GM12878 (cell line): ENCODE measurements around the gene WDR18. TPM values are rescaled to one million over a fixed set of nuclear protein-coding genes. Genes with fewer than 3 reads are reported as not detected.

Experiments
- ATAC-seq: fragments of 200-7000 bp; cut with Tn5 transposase; 3 replicates; pipeline ENCODE4 v1.9.1; 2020; ENCODE audit warnings: mild to moderate bottlenecking, moderate library complexity
- BruUV-seq: library from RNA; stranded (reverse); fragments of 400-500 nt; replicated peaks from 2 replicates; lab custom pipeline; 2021; lab: Mats Ljungman, UMichigan
- CTCF ChIA-PET: fragments of 300-600 bp; sonication (Branson Sonifier 250); formaldehyde crosslinking; extraction: SDS; loops from one replicate; lab custom pipeline; 2021; ENCODE audit warnings: inconsistent platforms; lab: Yijun Ruan, JAX
- POLR2A ChIA-PET: fragments of 350-600 bp; formaldehyde crosslinking; extraction: SDS; loops from one replicate; lab custom pipeline; 2021; ENCODE audit warnings: inconsistent platforms; lab: Charles Lee
- RAD21 ChIA-PET: fragments of 300-600 bp; sonication (Branson Sonifier 250); formaldehyde crosslinking; loops from one replicate; lab custom pipeline; 2023; ENCODE audit warnings: antibody characterized with exemption; ENCODE audit not compliant: unreplicated experiment; lab: Charles Lee
- SMC1A ChIA-PET: fragments of 300-600 bp; sonication (Branson Sonifier 250); formaldehyde crosslinking; loops from one replicate; lab custom pipeline; 2023; ENCODE audit not compliant: unreplicated experiment, uncharacterized antibody; lab: Charles Lee
- DNase-seq: peaks from one replicate; pipeline ENCODE4 v3.0.0-alpha.2; 2011; ENCODE audit warnings: low read depth, low spot score
- FAIRE-seq: peaks from 3 replicates; lab custom pipeline; 2011; peaks lifted over from hg19 to GRCh38; lab: Jason Lieb, UNC
- H2AFZ ChIP-seq: 2 replicates; pipeline ENCODE4 v1.6.0; 2011; ENCODE audit warnings: low read depth, low read length, control low read depth; ENCODE audit not compliant: control insufficient read depth
- H3K27ac ChIP-seq: 2 replicates; pipeline ENCODE4 v1.5.1; 2011; ENCODE audit warnings: control low read depth; ENCODE audit not compliant: control insufficient read depth, insufficient read depth
- H3K27me3 ChIP-seq, 2 experiments: replicated peaks in 1 of 2; 2 replicates each; pipeline versions ENCODE4 v1.6.0 to v1.6.1; 2011; ENCODE audit warnings: low read length in 1 of 2; ENCODE audit not compliant: control insufficient read depth in 2 of 2, insufficient read depth in 2 of 2
- H3K36me3 ChIP-seq, 2 experiments: 2 replicates each; pipeline ENCODE4 v1.5.1; 2011; ENCODE audit warnings: low read length in 1 of 2; ENCODE audit not compliant: control insufficient read depth in 2 of 2, insufficient read depth in 2 of 2
- H3K4me1 ChIP-seq: 2 replicates; pipeline ENCODE4 v1.6.1; 2011; ENCODE audit warnings: mild to moderate bottlenecking, low read length, moderate library complexity, mixed read lengths; ENCODE audit not compliant: control insufficient read depth, insufficient read depth
- H3K4me2 ChIP-seq: 2 replicates; pipeline ENCODE4 v1.6.0; 2011; ENCODE audit warnings: control low read depth; ENCODE audit not compliant: control insufficient read depth, insufficient read depth
- H3K4me3 ChIP-seq: fragments of 200-600 bp; sonication (generic); 2 replicates; pipeline ENCODE4 v1.5.1; 2016
- H3K79me2 ChIP-seq: 2 replicates; pipeline ENCODE4 v1.6.0; 2011; ENCODE audit warnings: low read length; ENCODE audit not compliant: control insufficient read depth, insufficient read depth
- H3K9ac ChIP-seq: 2 replicates; pipeline ENCODE4 v1.8.0; 2011; ENCODE audit warnings: low read length, control low read depth, mixed read lengths; ENCODE audit not compliant: control insufficient read depth, insufficient read depth
- H3K9me3 ChIP-seq: replicated peaks from 3 replicates; pipeline ENCODE4 v1.5.1; 2011; ENCODE audit warnings: mild to moderate bottlenecking, low read length; ENCODE audit not compliant: control insufficient read depth, insufficient read depth
- H4K20me1 ChIP-seq: 2 replicates; pipeline ENCODE4 v1.6.0; 2011; ENCODE audit not compliant: control insufficient read depth, insufficient read depth
- CEBPB ChIP-seq, 2 experiments: fragments of 150-350 bp in 1 of 2; IDR thresholded peaks; 2 replicates each; pipeline ENCODE4 v1.6.1; 2012 to 2014; ENCODE audit warnings: low read depth in 2 of 2, low read length in 2 of 2, borderline replicate concordance in 1 of 2, inconsistent platforms in 1 of 2
- DPF2 ChIP-seq: fragments of 450-650 bp; IDR thresholded peaks from 2 replicates; pipeline ENCODE4 v1.6.1; 2017; ENCODE audit warnings: mild to moderate bottlenecking
- FOXK2 ChIP-seq: fragments of 450-650 bp; IDR thresholded peaks from 2 replicates; pipeline ENCODE4 v1.6.1; 2017; ENCODE audit warnings: mild to moderate bottlenecking, moderate library complexity
- HDAC2 ChIP-seq: fragments of 200-600 bp; sonication (generic); IDR thresholded peaks from 2 replicates; pipeline ENCODE4 v1.6.1; 2017
- MYB ChIP-seq: fragments of 150-350 bp; IDR thresholded peaks from 2 replicates; pipeline ENCODE4 v1.6.1; 2014; ENCODE audit warnings: mild to moderate bottlenecking, low read depth, low read length, borderline replicate concordance
- RAD51 ChIP-seq: fragments of 450-650 bp; IDR thresholded peaks from 2 replicates; pipeline ENCODE4 v1.6.1; 2016; ENCODE audit warnings: moderate library complexity, mild to moderate bottlenecking, inconsistent platforms
- SMC3 ChIP-seq: IDR thresholded peaks from 2 replicates; pipeline ENCODE4 v1.6.1; 2011; ENCODE audit warnings: low read length, improper control_type of control experiment, borderline replicate concordance
- SUPT20H ChIP-seq: IDR thresholded peaks from 2 replicates; pipeline ENCODE4 v1.6.1; 2011; ENCODE audit warnings: low read depth, mild to moderate bottlenecking, low read length, moderate library complexity, borderline replicate concordance; ENCODE audit not compliant: control insufficient read depth
- TARDBP ChIP-seq: IDR thresholded peaks from 2 replicates; pipeline ENCODE4 v1.6.1; 2016; ENCODE audit warnings: borderline replicate concordance
- ZSCAN29 ChIP-seq: fragments of 450-650 bp; IDR thresholded peaks from 2 replicates; pipeline ENCODE4 v1.6.1; 2017; ENCODE audit warnings: mild to moderate bottlenecking, moderate library complexity
- WGBS: methylation state at CpG from one replicate; pipeline ENCODE4 v1.1.6; 2016; ENCODE audit warnings: low lambda C conversion rate; ENCODE audit not compliant: insufficient replicate concordance, insufficient coverage; ENCODE audit errors: missing lambda C conversion rate; 5-methylcytosine and 5-hydroxymethylcytosine counted together
- in situ Hi-C: fragments of 300-500 bp; cut with MboI; formaldehyde crosslinking; loops from 9 replicates; pipeline ENCODE4 v1.14.3; 2018; ENCODE audit warnings: mixed read lengths
- intact Hi-C: fragments of 100-400 bp; cut with micrococcal nuclease; formaldehyde crosslinking; loops from one replicate; pipeline ENCODE4 v1.14.2; 2022; ENCODE audit not compliant: unreplicated experiment
- polyA plus RNA-seq, 11 experiments: library from polyadenylated mRNA; depleted of rRNA in 4 of 11; unstranded in 6 of 11; stranded (reverse) in 5 of 11; fragments of >200 nt; fragmentation: Nextera tagmentation in 4 of 11; fragmentation: Illumina TruSeq in 1 of 11; extraction: Ambion mirVana in 4 of 11; extraction: Trizol in 1 of 11; gene quantifications; 1 replicate in 1 of 11; 2 replicates in 10 of 11; pipeline versions ENCODE4 v1.2.1 to v1.2.3, GENCODE V29; 2011 to 2016; ENCODE audit warnings: inconsistent platforms in 2 of 11, missing spikeins in 2 of 11, low read depth in 1 of 11
- total RNA-seq, 4 experiments: library from RNA; depleted of rRNA in 3 of 4; stranded (reverse); fragments of >200 nt in 3 of 4; fragmentation: Illumina TruSeq in 1 of 4; extraction: Trizol in 1 of 4; gene quantifications; 2 replicates each; pipeline versions ENCODE4 v1.2.1 to v1.2.3, GENCODE V29; 2013 to 2021
- TF ChIP-seq, protein P1 (sequence below): fragments of 450-650 bp; IDR thresholded peaks from 2 replicates; pipeline ENCODE4 v1.6.1; 2016; ENCODE audit warnings: mild to moderate bottlenecking
- TF ChIP-seq, protein P2 (sequence below): fragments of 450-650 bp; IDR thresholded peaks from 2 replicates; pipeline ENCODE4 v1.6.1; 2017; ENCODE audit warnings: mild to moderate bottlenecking

WDR18 gene
- total and polyA plus RNA-seq, 10 of the 15 experiments (the other 5 are each of a cell fraction or from before 2014, with no cell fraction given): 3.0 to 206 (median 62.3) TPM

- intact Hi-C loops (no loop called here), in situ Hi-C loops (loop anchor here (5.0 kb wide), 2 partner anchors 131 to 216 kb away; partner anchors contain the start of gene CFD)
- WGBS: 89% methylated on average over 14 of the region's 14 CpGs
These were observed 3.9 kb downstream of the WDR18 start for GRCh38 chr19:988081-988480.

More at GRCh38 chr19:988081-988480, 3.9 kb downstream of the WDR18 start:
- H3K4me3 ChIP-seq: no peak overlapping the region
- RAD21 ChIA-PET: no interaction called here
- H3K79me2 ChIP-seq: peaks cover 11% of the 10 kb centered on the region
- H3K9me3 ChIP-seq: no peaks in the 10 kb centered on the region
- FAIRE-seq (no peak), ATAC-seq (no peak), DNase-seq (no peak)
- CTCF ChIA-PET: interaction anchor here (1.2 kb wide), 1 partner anchor 64 kb away, joined by 3 read pairs; no protein-coding TSS in a partner anchor
- H4K20me1 ChIP-seq: no peaks in the 10 kb centered on the region
- peaks cover 4 to 15% of the 10 kb centered on the region in 2 experiments; a peak in 3 of 4 replicates for H3K36me3 ChIP-seq
- no peak for TF ChIP-seq HDAC2
- no peak for TF ChIP-seq TARDBP
- TF ChIP-seq CEBPB (IDR thresholded peaks at IDR 0.05; ENCODE audit: borderline replicate concordance in 1 of 2, low read depth in 2 of 2, low read length in 2 of 2): no peak
- no peak for TF ChIP-seq MYB
- no peak for TF ChIP-seq ZSCAN29
- TF ChIP-seq, protein P1, sequence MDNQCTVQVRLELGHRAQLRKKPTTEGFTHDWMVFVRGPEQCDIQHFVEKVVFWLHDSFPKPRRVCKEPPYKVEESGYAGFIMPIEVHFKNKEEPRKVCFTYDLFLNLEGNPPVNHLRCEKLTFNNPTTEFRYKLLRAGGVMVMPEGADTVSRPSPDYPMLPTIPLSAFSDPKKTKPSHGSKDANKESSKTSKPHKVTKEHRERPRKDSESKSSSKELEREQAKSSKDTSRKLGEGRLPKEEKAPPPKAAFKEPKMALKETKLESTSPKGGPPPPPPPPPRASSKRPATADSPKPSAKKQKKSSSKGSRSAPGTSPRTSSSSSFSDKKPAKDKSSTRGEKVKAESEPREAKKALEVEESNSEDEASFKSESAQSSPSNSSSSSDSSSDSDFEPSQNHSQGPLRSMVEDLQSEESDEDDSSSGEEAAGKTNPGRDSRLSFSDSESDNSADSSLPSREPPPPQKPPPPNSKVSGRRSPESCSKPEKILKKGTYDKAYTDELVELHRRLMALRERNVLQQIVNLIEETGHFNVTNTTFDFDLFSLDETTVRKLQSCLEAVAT: no peak
- TF ChIP-seq SMC3: no peak
- TF ChIP-seq DPF2: no peak
- TF ChIP-seq RAD51: no peak
- no peak for TF ChIP-seq SUPT20H
- no peak for TF ChIP-seq FOXK2
- TF ChIP-seq, protein P2, sequence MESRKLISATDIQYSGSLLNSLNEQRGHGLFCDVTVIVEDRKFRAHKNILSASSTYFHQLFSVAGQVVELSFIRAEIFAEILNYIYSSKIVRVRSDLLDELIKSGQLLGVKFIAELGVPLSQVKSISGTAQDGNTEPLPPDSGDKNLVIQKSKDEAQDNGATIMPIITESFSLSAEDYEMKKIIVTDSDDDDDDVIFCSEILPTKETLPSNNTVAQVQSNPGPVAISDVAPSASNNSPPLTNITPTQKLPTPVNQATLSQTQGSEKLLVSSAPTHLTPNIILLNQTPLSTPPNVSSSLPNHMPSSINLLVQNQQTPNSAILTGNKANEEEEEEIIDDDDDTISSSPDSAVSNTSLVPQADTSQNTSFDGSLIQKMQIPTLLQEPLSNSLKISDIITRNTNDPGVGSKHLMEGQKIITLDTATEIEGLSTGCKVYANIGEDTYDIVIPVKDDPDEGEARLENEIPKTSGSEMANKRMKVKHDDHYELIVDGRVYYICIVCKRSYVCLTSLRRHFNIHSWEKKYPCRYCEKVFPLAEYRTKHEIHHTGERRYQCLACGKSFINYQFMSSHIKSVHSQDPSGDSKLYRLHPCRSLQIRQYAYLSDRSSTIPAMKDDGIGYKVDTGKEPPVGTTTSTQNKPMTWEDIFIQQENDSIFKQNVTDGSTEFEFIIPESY: no peak
- no peaks in the 10 kb centered on the region for H3K27me3 ChIP-seq
- BruUV-seq: no TSS peak
- no peak overlapping the region for H3K27ac ChIP-seq
- H3K9ac ChIP-seq: no peak overlapping the region
- POLR2A ChIA-PET: no interaction called here
- SMC1A ChIA-PET: no interaction called here
- H2AFZ ChIP-seq: no peak overlapping the region
- H3K4me1 ChIP-seq: peaks cover 11% of the 10 kb centered on the region
- H3K4me2 ChIP-seq: no peak overlapping the region
